HCT116 (cell line): Measurements from ENCODE around the gene ABHD16A. TPM values are rescaled to one million over a fixed set of nuclear protein-coding genes. Genes with fewer than 3 reads are reported as not detected.

ENCODE experiments used
- ATAC-seq: fragments of 200-7000 bp; cut with Tn5 transposase; 2 replicates; pipeline ENCODE4 v1.9.1; 2020; ENCODE audit warnings: mild to moderate bottlenecking, moderate library complexity
- BruUV-seq: library from RNA; stranded (reverse); fragments of 400-500 nt; replicated peaks from 2 replicates; lab custom pipeline; 2021; lab: Mats Ljungman, UMichigan
- CTCF ChIA-PET: fragments of 300-600 bp; sonication (Branson Sonifier 250); formaldehyde crosslinking; loops from one replicate; lab custom pipeline; 2021; ENCODE audit warnings: antibody characterized with exemption; lab: Charles Lee
- POLR2A ChIA-PET: fragments of 300-600, 350-600 bp; sonication (Branson Sonifier 250); formaldehyde crosslinking; loops from one replicate; lab custom pipeline; 2021; ENCODE audit warnings: antibody characterized with exemption; lab: Charles Lee
- RAD21 ChIA-PET, 2 experiments: fragments of 300-600 bp; sonication (Branson Sonifier 250); formaldehyde crosslinking; loops; one replicate each; lab custom pipeline; 2023; ENCODE audit warnings: low total read pairs in 2 of 2; ENCODE audit not compliant: uncharacterized antibody in 2 of 2, unreplicated experiment in 2 of 2, low non-redundant PET in 1 of 2; lab: Charles Lee
- DNase-seq: peaks from one replicate; pipeline ENCODE4 v3.0.0-alpha.2; 2010; ENCODE audit warnings: low read depth, low spot score
- H2AFZ ChIP-seq: fragments of 200-600 bp; shearing (Covaris generic), sonication (generic); 2 replicates; pipeline ENCODE4 v1.6.1; 2017; ENCODE audit warnings: low read depth, mixed run types, mixed read lengths, antibody characterized with exemption, low read length; ENCODE audit not compliant: poor library complexity, severe bottlenecking
- H3K27ac ChIP-seq: 2 replicates; pipeline ENCODE4 v1.5.1; 2012; ENCODE audit warnings: low read depth, low read length
- H3K27me3 ChIP-seq: fragments of 200-600 bp; sonication (generic); 2 replicates; pipeline ENCODE4 v1.6.1; 2016; ENCODE audit warnings: mixed run types, low read length, mixed read lengths; ENCODE audit not compliant: insufficient read depth
- H3K36me3 ChIP-seq, 2 experiments: fragments of 200-500 bp in 1 of 2; fragments of 200-600 bp in 1 of 2; sonication (Bioruptor generic) in 1 of 2; sonication (generic) in 1 of 2; 2 replicates each; pipeline versions ENCODE4 v1.5.1 to v1.6.1; 2014 to 2016; ENCODE audit warnings: low read length in 2 of 2, inconsistent platforms in 1 of 2, mixed read lengths in 1 of 2, mixed run types in 1 of 2; ENCODE audit not compliant: insufficient read depth in 2 of 2, control insufficient read depth in 1 of 2
- H3K4me1 ChIP-seq, 2 experiments: fragments of 200-600 bp in 1 of 2; sonication (generic) in 1 of 2; 2 replicates each; pipeline versions ENCODE4 v1.5.1 to v1.6.1; 2012 to 2017; ENCODE audit warnings: low read length in 2 of 2, inconsistent platforms in 1 of 2, mild to moderate bottlenecking in 1 of 2, mixed read lengths in 1 of 2, mixed run types in 1 of 2, moderate library complexity in 1 of 2; ENCODE audit not compliant: insufficient read depth in 2 of 2, control insufficient read depth in 1 of 2
- H3K4me2 ChIP-seq: fragments of 200-600 bp; sonication (generic); 2 replicates; pipeline ENCODE4 v1.6.1; 2017; ENCODE audit warnings: mixed run types, low read length, mixed read lengths
- H3K4me3 ChIP-seq, 2 experiments: fragments of 200-600 bp in 1 of 2; sonication (generic) in 1 of 2; replicated peaks in 1 of 2; 2 replicates each; pipeline ENCODE4 v1.5.1; 2011 to 2016; ENCODE audit warnings: low read length in 2 of 2, control low read depth in 1 of 2, low read depth in 1 of 2, mild to moderate bottlenecking in 1 of 2, mixed read lengths in 1 of 2, mixed run types in 1 of 2
- H3K79me2 ChIP-seq: fragments of 200-600 bp; sonication (generic); 2 replicates; pipeline ENCODE4 v1.6.1; 2017; ENCODE audit warnings: mild to moderate bottlenecking, mixed run types, low read length, moderate library complexity, mixed read lengths; ENCODE audit not compliant: insufficient read depth
- H3K9ac ChIP-seq: fragments of 200-600 bp; sonication (generic); 2 replicates; pipeline ENCODE4 v1.6.1; 2016; ENCODE audit warnings: low read length, mixed read lengths
- H3K9me2 ChIP-seq: fragments of 200-600 bp; sonication (generic), shearing (Covaris generic); 2 replicates; pipeline ENCODE4 v1.6.1; 2017; ENCODE audit warnings: mixed run types, mild to moderate bottlenecking, moderate library complexity; ENCODE audit not compliant: insufficient read depth
- H3K9me3 ChIP-seq, 2 experiments: fragments of 200-500 bp in 1 of 2; fragments of 200-600 bp in 1 of 2; sonication (Bioruptor generic) in 1 of 2; sonication (generic) in 1 of 2; 2 replicates each; pipeline ENCODE4 v1.6.1; 2014 to 2017; ENCODE audit warnings: low read length in 2 of 2, mixed read lengths in 2 of 2, inconsistent platforms in 1 of 2, low read depth in 1 of 2, mild to moderate bottlenecking in 1 of 2, mixed run types in 1 of 2, moderate library complexity in 1 of 2; ENCODE audit not compliant: control insufficient read depth in 1 of 2, insufficient read depth in 1 of 2
- H4K20me1 ChIP-seq: fragments of 200-600 bp; sonication (generic), shearing (Covaris generic); 2 replicates; pipeline ENCODE4 v1.6.1; 2017; ENCODE audit warnings: mixed run types, mild to moderate bottlenecking, moderate library complexity; ENCODE audit not compliant: insufficient read depth
- ATF3 ChIP-seq: IDR thresholded peaks from 2 replicates; pipeline ENCODE4 v1.6.1; 2012
- CEBPB ChIP-seq: IDR thresholded peaks from 2 replicates; pipeline ENCODE4 v1.6.1; 2012; ENCODE audit warnings: low read depth
- CTCF ChIP-seq, 3 experiments: fragments of 200-600 bp in 1 of 3; sonication (generic) in 1 of 3; IDR thresholded peaks in 2 of 3; conservative IDR thresholded peaks in 1 of 3; 2 replicates each; pipeline ENCODE4 v1.5.1; 2012 to 2017; ENCODE audit warnings: low read depth in 2 of 3, low read length in 2 of 3, antibody characterized with exemption in 1 of 3, borderline replicate concordance in 1 of 3, control low read depth in 1 of 3, mild to moderate bottlenecking in 1 of 3, mixed read lengths in 1 of 3, mixed run types in 1 of 3, moderate library complexity in 1 of 3; ENCODE audit not compliant: insufficient read depth in 1 of 3
- EZH2phosphoT487 ChIP-seq: fragments of 200-600 bp; IDR thresholded peaks from 2 replicates; pipeline ENCODE4 v1.6.1; 2018; ENCODE audit warnings: antibody characterized with exemption, borderline replicate concordance
- FOSL1 ChIP-seq: IDR thresholded peaks from 2 replicates; pipeline ENCODE4 v1.6.1; 2012; ENCODE audit warnings: low read depth
- MAX ChIP-seq: IDR thresholded peaks from 2 replicates; pipeline ENCODE4 v1.6.1; 2012
- POLR2A ChIP-seq: IDR thresholded peaks from 2 replicates; pipeline ENCODE4 v1.7.0; 2011; ENCODE audit warnings: borderline replicate concordance; ENCODE audit not compliant: insufficient read depth, insufficient read length; ENCODE audit errors: extremely low read depth
- RAD21 ChIP-seq: IDR thresholded peaks from 2 replicates; pipeline ENCODE4 v1.6.1; 2012; ENCODE audit warnings: low read depth, mild to moderate bottlenecking
- SIN3A ChIP-seq: IDR thresholded peaks from 2 replicates; pipeline ENCODE4 v1.6.1; 2012; ENCODE audit warnings: low read depth
- SP1 ChIP-seq: IDR thresholded peaks from 2 replicates; pipeline ENCODE4 v1.6.1; 2012; ENCODE audit warnings: low read depth
- SRF ChIP-seq: IDR thresholded peaks from 2 replicates; pipeline ENCODE4 v1.6.1; 2012; ENCODE audit warnings: low read depth
- TCF7L2 ChIP-seq: IDR thresholded peaks from 2 replicates; pipeline ENCODE4 v1.7.0; 2011; ENCODE audit warnings: borderline replicate concordance, inconsistent platforms; ENCODE audit not compliant: insufficient read depth, insufficient read length; ENCODE audit errors: extremely low read depth
- YY1 ChIP-seq: IDR thresholded peaks from 2 replicates; pipeline ENCODE4 v1.6.1; 2011; ENCODE audit warnings: low read length, low read depth, moderate library complexity, mild to moderate bottlenecking; ENCODE audit not compliant: insufficient replicate concordance; ENCODE audit errors: extremely low read depth
- ZBTB33 ChIP-seq: IDR thresholded peaks from 2 replicates; pipeline ENCODE4 v1.6.1; 2011; ENCODE audit warnings: mild to moderate bottlenecking, low read length, moderate library complexity; ENCODE audit not compliant: insufficient replicate concordance; ENCODE audit errors: extremely low read depth
- ZFX ChIP-seq: fragments of 450-650 bp; IDR thresholded peaks from 2 replicates; pipeline ENCODE4 v1.6.1; 2017
- ZNF274 ChIP-seq: fragments of 200-500 bp; sonication (Bioruptor generic); IDR thresholded peaks from 2 replicates; pipeline ENCODE4 v1.6.1; 2014; ENCODE audit warnings: mild to moderate bottlenecking, low read depth, low read length, inconsistent platforms
- intact Hi-C: fragments of 100-400 bp; cut with micrococcal nuclease; formaldehyde crosslinking; loops from 2 replicates; pipeline ENCODE4 v1.10.0; 2022
- total RNA-seq: library from RNA; stranded (reverse); gene quantifications from one replicate; pipeline ENCODE4 v1.2.1, GENCODE V29; 2021; ENCODE audit not compliant: unreplicated experiment

Gene ABHD16A
- total RNA-seq, 1 experiment from 2014 or later = 32.4 TPM

- TF ChIP-seq EZH2phosphoT487 = no peak
- no peak for TF ChIP-seq ZFX
- TF ChIP-seq SP1 = no peak
- TF ChIP-seq ZBTB33 = no peak
- no peak for TF ChIP-seq CTCF (IDR thresholded peaks at IDR 0.05 in 2 of 3, conservative IDR thresholded peaks at IDR 0.05 in 1 of 3; ENCODE audit: borderline replicate concordance in 1 of 3, insufficient read depth in 1 of 3, low read depth in 2 of 3, low read length in 2 of 3)
- TF ChIP-seq CEBPB = no peak
- no peak for TF ChIP-seq YY1
- no peak for TF ChIP-seq FOSL1
- TF ChIP-seq RAD21 = no peak
- TF ChIP-seq ATF3 = no peak
- TF ChIP-seq TCF7L2 = no peak
- no peak for TF ChIP-seq SRF
- TF ChIP-seq SIN3A = no peak
- TF ChIP-seq POLR2A = no peak
- no peak for TF ChIP-seq ZNF274
- TF ChIP-seq MAX = no peak
- TF ChIP-seq, all 23 proteins: peak for 0
- Histone ChIP-seq H3K9ac (peak overlapping the region; percentile 88; the same call in 1 of the 2 replicates), H3K27me3 (no peaks in the 10 kb centered on the region), H3K4me1 (peaks cover 17 to 41% of the 10 kb centered on the region in 2 experiments; a peak in 3 of 4 replicates), H3K79me2 (peaks cover 39% of the 10 kb centered on the region), H2AFZ (no peak overlapping the region), H3K9me2 (no peaks in the 10 kb centered on the region), H3K36me3 (peaks cover 5 to 15% of the 10 kb centered on the region in 2 experiments; a peak in 3 of 4 replicates), H3K4me2 (peak overlapping the region; percentile 94), H3K4me3 (peak overlapping the region; percentile 79 to 87), H3K9me3 (no peaks in the 10 kb centered on the region), H4K20me1 (no peaks in the 10 kb centered on the region), H3K27ac (peak overlapping the region; percentile 25)
- intact Hi-C loops = no loop called here
- no TSS peak for BruUV-seq
- DNase-seq (no peak), ATAC-seq (no peak)
- ChIA-PET POLR2A (interaction anchor here (1.2 kb wide), 1 partner anchor 81 kb away, joined by 3 read pairs; the partner anchor contains the start of gene MSH5), RAD21 (no interaction called here), CTCF (no interaction called here)
Observed at GRCh38 chr6:31658983-31659648, 44.0 kb downstream of the ABHD16A start.
